ENCODE measurements around the gene RPL13A.

The RPL13A gene

GRCh38 chr19:49506575-49507105 is 19.2 kb downstream of the RPL13A start:
- no peak for DNase-seq (ENCODE audit: low read depth, low spot score)

GRCh38 chr19:49507803-49508494 is 20.5 kb downstream of the RPL13A start:
- no peak for DNase-seq (ENCODE audit: low read depth, low spot score)

DNA sequence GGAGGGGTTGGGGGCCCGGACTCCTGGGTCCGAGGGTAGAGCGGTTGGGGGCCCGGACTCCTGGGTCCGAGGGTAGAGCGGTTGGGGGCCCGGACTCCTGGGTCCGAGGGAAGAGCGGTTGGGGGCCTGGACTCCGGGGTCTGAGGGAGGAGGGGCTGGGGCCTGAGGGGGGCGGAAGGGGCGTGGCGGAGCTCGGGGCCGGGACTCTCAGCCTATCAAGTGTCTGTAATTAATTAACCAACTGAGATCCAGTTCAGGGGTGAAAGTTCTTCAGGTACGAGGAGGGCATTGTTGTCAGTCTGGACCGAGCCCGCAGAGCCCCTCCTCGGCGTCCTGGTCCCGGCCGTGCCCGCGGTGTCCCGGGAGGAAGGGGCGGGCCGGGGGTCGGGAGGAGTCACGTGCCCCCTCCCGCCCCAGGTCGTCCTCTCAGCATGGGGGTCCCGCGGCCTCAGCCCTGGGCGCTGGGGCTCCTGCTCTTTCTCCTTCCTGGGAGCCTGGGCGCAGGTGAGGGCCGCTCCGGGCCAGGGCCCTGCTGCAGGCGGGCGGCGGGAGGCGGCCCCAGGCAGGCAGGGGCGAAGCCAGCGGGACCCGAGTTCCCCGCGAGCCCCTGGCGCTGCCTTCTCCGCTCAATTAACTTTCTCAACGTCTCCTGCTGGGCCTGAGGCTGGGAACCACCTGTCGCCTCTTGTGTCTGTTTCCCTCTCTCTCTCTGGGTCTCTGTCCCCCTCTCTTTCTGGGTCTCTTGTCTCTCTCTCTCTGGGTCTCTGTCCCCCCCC is 25.8 kb downstream of the RPL13A start:
- DNase-seq (ENCODE audit: low read depth, low spot score): no peak

GRCh38 chr19:49513746-49514118 is 26.3 kb downstream of the RPL13A start:
- no peak for DNase-seq (ENCODE audit: low read depth, low spot score)

DNA sequence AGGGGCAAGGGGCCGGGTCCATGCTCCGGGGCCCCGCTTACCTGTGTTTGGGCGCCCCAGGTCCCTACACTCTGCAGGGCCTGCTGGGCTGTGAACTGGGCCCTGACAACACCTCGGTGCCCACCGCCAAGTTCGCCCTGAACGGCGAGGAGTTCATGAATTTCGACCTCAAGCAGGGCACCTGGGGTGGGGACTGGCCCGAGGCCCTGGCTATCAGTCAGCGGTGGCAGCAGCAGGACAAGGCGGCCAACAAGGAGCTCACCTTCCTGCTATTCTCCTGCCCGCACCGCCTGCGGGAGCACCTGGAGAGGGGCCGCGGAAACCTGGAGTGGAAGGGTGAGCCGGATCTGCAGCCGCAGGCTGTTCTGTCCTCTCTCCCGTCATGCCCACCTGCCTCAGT is 26.7 kb downstream of the RPL13A start:
- DNase-seq (ENCODE audit: low read depth, low spot score): no peak

DNA sequence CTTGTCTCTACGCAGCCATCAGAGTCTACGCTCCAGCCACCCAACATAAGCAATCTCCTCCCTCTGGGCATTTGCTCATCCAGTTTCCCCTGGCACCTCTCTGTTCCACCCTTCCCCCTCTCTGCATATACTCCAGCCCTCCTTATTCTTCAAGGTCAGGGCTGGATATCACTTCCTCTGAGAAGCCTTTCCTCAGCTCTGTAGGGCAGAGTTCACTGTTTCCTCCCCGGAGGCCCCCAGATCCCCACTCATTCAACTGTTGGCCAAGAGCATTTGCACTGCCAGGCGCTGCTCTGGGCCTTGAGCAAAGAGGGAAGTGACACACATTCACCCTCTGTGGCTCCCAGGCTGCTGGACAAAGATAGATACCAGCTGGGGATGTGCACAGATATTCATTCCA is 28.4 kb downstream of the RPL13A start:
- no peak for DNase-seq (ENCODE audit: low read depth, low spot score)

GRCh38 chr19:49518033-49518432 is 30.6 kb downstream of the RPL13A start:
- no peak for DNase-seq (ENCODE audit: low read depth, low spot score)

- DNase-seq (ENCODE audit: low read depth, low spot score): no peak
These were observed 33.4 kb downstream of the RPL13A start for GRCh38 chr19:49520705-49521319.

GRCh38 chr19:49524812-49525455 is 37.5 kb downstream of the RPL13A start:
- no peak for DNase-seq (ENCODE audit: low read depth, low spot score)

GRCh38 chr19:49528211-49528771 is 40.9 kb downstream of the RPL13A start:
- no peak for DNase-seq (ENCODE audit: low read depth, low spot score)

DNA sequence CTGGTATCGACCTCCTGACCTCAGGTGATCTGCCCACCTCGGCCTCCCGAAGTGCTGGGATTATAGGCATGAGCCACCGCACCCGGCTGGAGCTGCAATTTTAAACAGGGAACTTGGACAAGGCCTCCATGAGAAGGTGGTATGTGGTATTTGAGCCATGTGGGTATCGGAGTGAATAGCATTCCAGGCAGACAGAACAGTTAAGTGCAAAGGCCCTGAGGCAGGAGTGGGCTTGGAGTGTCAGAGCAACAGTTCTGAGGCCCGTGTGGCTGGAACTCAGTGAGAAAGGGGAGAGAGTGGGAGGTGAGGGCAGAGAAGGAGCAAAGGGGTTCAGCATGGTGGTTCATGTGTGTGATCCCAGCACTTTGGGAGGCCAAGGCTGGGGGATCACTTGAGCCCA is 43.3 kb downstream of the RPL13A start:
- no peak for DNase-seq (ENCODE audit: low read depth, low spot score)

DNA sequence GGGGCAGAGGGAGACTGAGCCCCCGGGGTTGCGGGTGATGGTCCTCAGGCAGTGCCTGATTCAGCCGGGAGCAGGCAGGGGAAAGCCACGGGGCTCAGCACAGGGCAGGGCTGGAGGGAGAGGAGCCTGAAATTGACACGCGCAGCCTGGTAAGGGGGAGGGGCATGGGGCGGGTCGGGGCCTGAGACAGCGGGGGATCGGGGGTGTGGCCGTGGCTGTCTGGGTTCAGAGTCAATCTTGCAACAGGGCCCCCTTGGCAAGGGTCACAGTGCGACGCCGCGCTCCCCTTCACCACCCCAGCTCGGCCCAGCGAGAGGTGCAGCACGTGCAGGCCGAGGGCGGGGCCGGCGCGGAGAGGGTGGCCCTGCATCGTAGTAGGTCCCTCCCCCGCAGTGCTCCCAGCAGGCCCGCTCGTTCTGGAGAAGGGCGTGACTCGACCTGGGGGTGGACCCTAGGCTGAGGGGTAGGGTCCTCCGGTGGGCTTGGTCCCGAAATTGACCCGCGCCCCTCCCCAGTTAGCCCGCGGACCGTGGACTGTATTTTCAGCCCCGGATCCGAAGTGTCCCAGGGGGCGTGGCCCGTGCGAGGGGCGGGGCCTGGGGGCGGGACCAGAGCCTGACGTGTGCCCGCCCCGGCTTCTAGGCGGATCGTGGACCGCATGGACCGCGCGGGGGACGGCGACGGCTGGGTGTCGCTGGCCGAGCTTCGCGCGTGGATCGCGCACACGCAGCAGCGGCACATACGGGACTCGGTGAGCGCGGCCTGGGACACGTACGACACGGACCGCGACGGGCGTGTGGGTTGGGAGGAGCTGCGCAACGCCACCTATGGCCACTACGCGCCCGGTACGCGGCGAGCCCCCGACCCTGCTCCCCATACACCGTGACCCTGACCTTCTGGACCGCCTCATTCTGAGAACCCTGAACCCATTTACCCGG is 46.4 kb downstream of the RPL13A start:
- peak; percentile 67 for DNase-seq (ENCODE audit: low read depth, low spot score)

DNA sequence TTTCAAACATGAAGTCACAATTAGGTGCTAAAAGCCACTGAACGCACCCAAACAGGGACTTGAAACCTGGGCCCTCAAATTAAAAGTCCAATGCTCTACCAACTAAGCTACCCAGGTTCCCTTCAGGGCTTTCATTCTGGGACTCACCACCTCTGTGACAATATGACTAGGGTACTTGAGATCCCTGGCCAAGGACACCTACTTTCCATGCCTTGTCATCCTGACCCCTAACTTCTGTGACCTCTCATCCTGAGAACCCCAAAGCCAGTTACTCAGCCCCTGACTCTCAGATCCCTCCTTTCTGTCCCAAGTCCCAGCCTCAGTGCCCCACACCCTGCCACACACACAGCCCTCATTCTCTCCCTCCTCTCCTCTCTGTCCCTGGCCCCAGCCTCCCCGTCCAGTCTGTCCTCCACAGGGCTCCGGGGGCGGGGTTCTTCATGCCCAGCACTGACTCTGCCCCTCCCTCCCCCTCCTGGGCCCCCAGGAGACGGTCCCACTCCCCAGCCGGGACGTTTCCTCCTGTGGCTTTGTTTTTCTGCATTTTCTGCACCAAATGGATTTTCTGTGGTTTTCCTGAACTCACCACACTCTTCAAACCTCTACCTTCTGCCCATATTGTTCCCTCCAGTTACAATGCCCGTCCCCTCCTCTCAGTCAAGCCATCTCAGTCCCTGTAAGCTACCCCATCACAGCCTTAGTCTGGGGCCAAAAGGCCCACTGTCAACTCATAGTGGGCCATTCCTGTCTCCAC is 47.4 kb downstream of the RPL13A start:
- DNase-seq (ENCODE audit: low read depth, low spot score): no peak

DNA sequence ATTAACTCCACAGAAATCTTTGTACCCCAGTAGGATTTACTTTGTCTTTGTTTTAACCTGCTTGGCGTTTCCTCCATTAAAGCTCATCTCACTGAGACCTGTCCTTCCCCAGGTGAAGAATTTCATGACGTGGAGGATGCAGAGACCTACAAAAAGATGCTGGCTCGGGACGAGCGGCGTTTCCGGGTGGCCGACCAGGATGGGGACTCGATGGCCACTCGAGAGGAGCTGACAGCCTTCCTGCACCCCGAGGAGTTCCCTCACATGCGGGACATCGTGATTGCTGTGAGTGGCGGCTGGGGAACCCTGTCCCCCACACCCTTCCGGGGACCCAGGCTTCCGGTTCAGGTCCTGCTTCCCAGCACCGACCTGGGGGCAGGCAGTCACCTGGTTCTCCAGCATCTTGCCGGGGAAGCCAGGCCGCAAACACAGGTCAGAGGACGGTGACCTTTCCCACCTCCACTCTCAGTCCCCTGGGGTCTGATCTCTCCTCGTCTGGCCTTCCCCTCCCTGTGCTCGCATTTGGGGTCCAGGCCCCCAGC is 49.6 kb downstream of the RPL13A start:
- no peak for DNase-seq (ENCODE audit: low read depth, low spot score)

DNA sequence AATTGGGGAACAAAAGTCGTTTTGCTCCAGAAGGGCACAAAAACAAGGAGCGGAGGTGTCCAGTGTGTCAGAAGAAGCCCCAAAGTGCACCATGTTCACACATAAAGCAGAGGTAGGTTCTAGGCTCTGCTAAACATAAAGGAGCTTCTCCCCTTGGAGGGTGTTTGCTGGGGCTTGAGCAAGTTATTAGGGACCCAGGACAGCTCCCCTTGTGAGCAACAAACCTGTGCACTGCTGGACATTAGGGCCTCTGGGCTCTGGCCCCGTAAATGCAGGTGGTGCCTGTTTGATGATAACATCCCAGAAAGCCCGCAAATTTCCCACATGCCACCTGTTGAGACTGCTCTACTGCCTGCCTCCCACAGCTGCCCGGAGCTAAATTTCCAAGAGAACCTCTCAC is 51.2 kb downstream of the RPL13A start:
- no peak for DNase-seq (ENCODE audit: low read depth, low spot score)

- DNase-seq (ENCODE audit: low read depth, low spot score): no peak
These were observed 52.0 kb downstream of the RPL13A start for GRCh38 chr19:49539192-49539952.

Measured in activated naive CD8-positive, alpha-beta T cell treated with anti-CD3 and anti-CD28 coated beads, Interleukin-2, amount 50 U/mL, for 16 hours (primary cell).